IMR-90 (cell line): ENCODE measurements around the gene GAPT. TPM values are rescaled to one million over a fixed set of nuclear protein-coding genes. Genes with fewer than 3 reads are reported as not detected.

Experiments used
- ATAC-seq: fragments of 200-7000 bp; cut with Tn5 transposase; 2 replicates; pipeline ENCODE4 v1.9.1; 2020; ENCODE audit warnings: low read depth, mild to moderate bottlenecking, moderate library complexity
- BruUV-seq: library from RNA; stranded (reverse); fragments of 400-500 nt; replicated peaks from 2 replicates; lab custom pipeline; 2021; lab: Mats Ljungman, UMichigan
- CTCF ChIA-PET: fragments of 300-600 bp; formaldehyde crosslinking; extraction: SDS; loops from one replicate; lab custom pipeline; 2021; ENCODE audit warnings: antibody characterized with exemption; lab: Yijun Ruan, JAX
- POLR2A ChIA-PET: fragments of 300-600 bp; sonication (Branson Sonifier 250); formaldehyde crosslinking; loops from one replicate; lab custom pipeline; 2022; ENCODE audit warnings: antibody characterized with exemption; ENCODE audit not compliant: unreplicated experiment; lab: Charles Lee
- DNase-seq: peaks from one replicate; pipeline ENCODE4 v3.0.0; 2013
- H2AFZ ChIP-seq: replicated peaks from 2 replicates; pipeline ENCODE3; 2013; ENCODE audit warnings: low read length, mild to moderate bottlenecking; ENCODE audit not compliant: poor library complexity
- H2AK5ac ChIP-seq: 2 replicates; pipeline ENCODE4 v1.6.1; 2013; ENCODE audit warnings: low read depth, low read length, inconsistent platforms
- H2AK9ac ChIP-seq: replicated peaks from 2 replicates; pipeline ENCODE3; 2013; ENCODE audit warnings: mild to moderate bottlenecking, low read depth, low read length, moderate library complexity; ENCODE audit not compliant: poor library complexity
- H2BK120ac ChIP-seq: 2 replicates; pipeline ENCODE4 v1.6.1; 2013; ENCODE audit warnings: low read depth, low read length, inconsistent platforms
- H2BK15ac ChIP-seq: 3 replicates; pipeline ENCODE4 v1.6.1; 2013; ENCODE audit warnings: low read depth, low read length, inconsistent platforms
- H2BK20ac ChIP-seq: 2 replicates; pipeline ENCODE4 v1.6.1; 2013; ENCODE audit warnings: low read depth, mild to moderate bottlenecking, inconsistent platforms, low read length, moderate library complexity
- H2BK5ac ChIP-seq: 2 replicates; pipeline ENCODE4 v1.6.1; 2013; ENCODE audit warnings: mild to moderate bottlenecking, low read depth, low read length, inconsistent platforms; ENCODE audit not compliant: poor library complexity, severe bottlenecking
- H3K14ac ChIP-seq: replicated peaks from 2 replicates; pipeline ENCODE4 v1.6.1; 2013; ENCODE audit warnings: low read depth, low read length, inconsistent platforms
- H3K18ac ChIP-seq: 2 replicates; pipeline ENCODE4 v1.6.1; 2013; ENCODE audit warnings: low read depth, low read length, control low read depth
- H3K23ac ChIP-seq: 2 replicates; pipeline ENCODE4 v1.6.1; 2013; ENCODE audit warnings: low read depth, low read length, inconsistent platforms
- H3K27ac ChIP-seq: 2 replicates; pipeline ENCODE4 v1.5.1; 2013; ENCODE audit warnings: mild to moderate bottlenecking, control low read depth, low read length; ENCODE audit not compliant: insufficient read depth
- H3K27me3 ChIP-seq: 2 replicates; pipeline ENCODE4 v1.6.1; 2013; ENCODE audit warnings: low read length; ENCODE audit not compliant: control insufficient read depth, insufficient read depth
- H3K36me3 ChIP-seq: 2 replicates; pipeline ENCODE4 v1.6.1; 2013; ENCODE audit warnings: low read length, mixed read lengths; ENCODE audit not compliant: control insufficient read depth, insufficient read depth
- H3K4ac ChIP-seq: 2 replicates; pipeline ENCODE4 v1.6.1; 2013; ENCODE audit warnings: low read depth, low read length, inconsistent platforms
- H3K4me1 ChIP-seq: 2 replicates; pipeline ENCODE4 v1.6.1; 2013; ENCODE audit warnings: low read length, mixed read lengths; ENCODE audit not compliant: control insufficient read depth, insufficient read depth
- H3K4me2 ChIP-seq: 2 replicates; pipeline ENCODE4 v1.6.1; 2013; ENCODE audit warnings: low read depth, mild to moderate bottlenecking, control low read depth, low read length, moderate library complexity
- H3K4me3 ChIP-seq: 2 replicates; pipeline ENCODE4 v1.5.1; 2013; ENCODE audit warnings: low read depth, mild to moderate bottlenecking, control low read depth, low read length, moderate library complexity; ENCODE audit not compliant: insufficient read depth
- H3K56ac ChIP-seq: 2 replicates; pipeline ENCODE4 v1.6.1; 2013; ENCODE audit warnings: low read length, inconsistent platforms; ENCODE audit not compliant: insufficient read depth; ENCODE audit errors: extremely low read depth
- H3K79me1 ChIP-seq, 2 experiments: 2 replicates each; pipeline ENCODE4 v1.6.1; 2013; ENCODE audit warnings: low read length in 2 of 2, inconsistent platforms in 1 of 2, low read depth in 1 of 2
- H3K9ac ChIP-seq: 2 replicates; pipeline ENCODE4 v1.6.1; 2013; ENCODE audit warnings: low read depth, low read length, control low read depth
- H3K9me1 ChIP-seq: 2 replicates; pipeline ENCODE4 v1.6.1; 2013; ENCODE audit warnings: low read length, inconsistent platforms; ENCODE audit not compliant: insufficient read depth
- H3K9me3 ChIP-seq: 2 replicates; pipeline ENCODE4 v1.6.1; 2013; ENCODE audit warnings: low read length; ENCODE audit not compliant: control insufficient read depth, insufficient read depth
- H4K20me1 ChIP-seq: 2 replicates; pipeline ENCODE4 v1.6.1; 2013; ENCODE audit warnings: low read length, inconsistent platforms; ENCODE audit not compliant: insufficient read depth
- H4K5ac ChIP-seq: 2 replicates; pipeline ENCODE4 v1.6.1; 2013; ENCODE audit warnings: mild to moderate bottlenecking, low read depth, low read length, control low read depth
- H4K8ac ChIP-seq, 2 experiments: 2 replicates each; pipeline ENCODE4 v1.6.1; 2013; ENCODE audit warnings: low read depth in 2 of 2, low read length in 2 of 2, control low read depth in 1 of 2, inconsistent platforms in 1 of 2
- H4K91ac ChIP-seq: 2 replicates; pipeline ENCODE4 v1.6.1; 2013; ENCODE audit warnings: low read depth, low read length, inconsistent platforms; ENCODE audit not compliant: insufficient read depth
- BHLHE40 ChIP-seq: fragments of 150-350 bp; IDR thresholded peaks from 2 replicates; pipeline ENCODE4 v1.6.1; 2016; ENCODE audit warnings: mild to moderate bottlenecking, low read depth, low read length
- CEBPB ChIP-seq: IDR thresholded peaks from 2 replicates; pipeline ENCODE4 v1.6.1; 2012; ENCODE audit warnings: low read depth, low read length, improper control_type of control experiment
- CHD1 ChIP-seq: IDR thresholded peaks from 2 replicates; pipeline ENCODE4 v1.6.1; 2012; ENCODE audit warnings: low read depth, low read length, improper control_type of control experiment
- CTCF ChIP-seq: conservative IDR thresholded peaks from 2 replicates; pipeline ENCODE4 v1.5.1; 2012; ENCODE audit warnings: mild to moderate bottlenecking, low read depth, low read length, improper control_type of control experiment
- ELK1 ChIP-seq: fragments of 150-350 bp; IDR thresholded peaks from 2 replicates; pipeline ENCODE4 v1.6.1; 2016; ENCODE audit warnings: low read depth, mild to moderate bottlenecking, low read length, moderate library complexity, borderline replicate concordance
- FOS ChIP-seq: fragments of 150-350 bp; IDR thresholded peaks from 2 replicates; pipeline ENCODE4 v1.6.1; 2016; ENCODE audit warnings: low read depth, low read length
- MAFK ChIP-seq: IDR thresholded peaks from 2 replicates; pipeline ENCODE4 v1.6.1; 2012; ENCODE audit warnings: low read depth, low read length, improper control_type of control experiment
- MAZ ChIP-seq: IDR thresholded peaks from 2 replicates; pipeline ENCODE4 v1.6.1; 2012; ENCODE audit warnings: low read depth, mild to moderate bottlenecking, low read length, improper control_type of control experiment, moderate library complexity, borderline replicate concordance
- MXI1 ChIP-seq: IDR thresholded peaks from 2 replicates; pipeline ENCODE4 v1.6.1; 2012; ENCODE audit warnings: low read depth, mild to moderate bottlenecking, low read length, moderate library complexity, borderline replicate concordance
- NFE2L2 ChIP-seq: fragments of 150-350 bp; IDR thresholded peaks from 2 replicates; pipeline ENCODE4 v1.6.1; 2016; ENCODE audit warnings: low read depth, mild to moderate bottlenecking, low read length
- POLR2A ChIP-seq: IDR thresholded peaks from 2 replicates; pipeline ENCODE4 v1.6.1; 2012; ENCODE audit warnings: mild to moderate bottlenecking, low read depth, low read length
- RAD21 ChIP-seq: IDR thresholded peaks from 2 replicates; pipeline ENCODE4 v1.6.1; 2012; ENCODE audit warnings: low read length, improper control_type of control experiment
- RCOR1 ChIP-seq: IDR thresholded peaks from 2 replicates; pipeline ENCODE4 v1.6.1; 2012; ENCODE audit warnings: mild to moderate bottlenecking, low read length, improper control_type of control experiment; ENCODE audit not compliant: insufficient replicate concordance
- RFX5 ChIP-seq: IDR thresholded peaks from 2 replicates; pipeline ENCODE4 v1.8.0; 2012; ENCODE audit warnings: low read depth, mild to moderate bottlenecking, low read length, moderate library complexity
- SMC3 ChIP-seq: fragments of 150-350 bp; IDR thresholded peaks from 2 replicates; pipeline ENCODE4 v1.6.1; 2016; ENCODE audit warnings: low read depth, mild to moderate bottlenecking, antibody characterized with exemption, low read length, moderate library complexity
- USF2 ChIP-seq: fragments of 150-350 bp; IDR thresholded peaks from 2 replicates; pipeline ENCODE4 v1.6.1; 2017; ENCODE audit warnings: mild to moderate bottlenecking, antibody characterized with exemption, low read length, low read depth
- dilution Hi-C: fragments of 300-500 bp; cut with HindIII; formaldehyde crosslinking; loops from one replicate; pipeline ENCODE4 v1.14.3; 2018; ENCODE audit warnings: low sequenced_read_pairs; ENCODE audit not compliant: unreplicated experiment
- in situ Hi-C: fragments of 300-500 bp; cut with MboI; formaldehyde crosslinking; loops from 3 replicates; pipeline ENCODE4 v1.14.3; 2019; ENCODE audit warnings: low sequenced_read_pairs, inconsistent platforms, mixed read lengths
- intact Hi-C: fragments of 100-400 bp; cut with micrococcal nuclease; formaldehyde crosslinking; loops from 2 replicates; pipeline ENCODE4 v1.10.0; 2022
- polyA plus RNA-seq, 3 experiments: library from polyadenylated mRNA; depleted of rRNA; stranded (reverse); fragments of >200 nt; gene quantifications; 2 replicates each; pipeline ENCODE4 v1.2.3, GENCODE V29; 2012; ENCODE audit warnings: low replicate concordance in 1 of 3
- total RNA-seq: library from RNA; depleted of rRNA; stranded (reverse); fragments of >200 nt; gene quantifications from 2 replicates; pipeline ENCODE4 v1.2.3, GENCODE V29; 2012

The GAPT gene
- total and polyA plus RNA-seq, 2 of the 4 experiments (the other 2 are of a cell fraction) = not detected

GRCh38 chr5:58545912-58546311 lies 54.7 kb downstream of the GAPT start:
- Histone ChIP-seq H3K14ac (no peak overlapping the region), H2BK5ac (no peak overlapping the region), H4K5ac (no peak overlapping the region), H3K79me1 (no peaks in the 10 kb centered on the region), H4K91ac (no peak overlapping the region), H3K27me3 (no peaks in the 10 kb centered on the region), H2BK120ac (no peak overlapping the region), H3K27ac (no peak overlapping the region), H2AK9ac (no peak overlapping the region), H3K9me1 (no peaks in the 10 kb centered on the region), H3K4me2 (no peak overlapping the region), H2BK15ac (no peak overlapping the region), H3K9me3 (no peaks in the 10 kb centered on the region; the same call in 1 of the 2 replicates), H2AK5ac (no peak overlapping the region), H2AFZ (no peak overlapping the region), H3K4me3 (no peak overlapping the region), H3K18ac (no peak overlapping the region), H3K23ac (no peak overlapping the region), H2BK20ac (no peak overlapping the region), H3K36me3 (no peaks in the 10 kb centered on the region), H3K56ac (no peak overlapping the region), H3K4me1 (no peaks in the 10 kb centered on the region), H4K20me1 (no peaks in the 10 kb centered on the region), H3K9ac (no peak overlapping the region), H4K8ac (no peak overlapping the region), H3K4ac (no peak overlapping the region)
- POLR2A ChIA-PET = no interaction called here
- intact Hi-C loops (no loop called here), dilution Hi-C loops (no loop called here), in situ Hi-C loops (no loop called here)
- no peak for TF ChIP-seq ELK1
- TF ChIP-seq MAFK = no peak
- TF ChIP-seq POLR2A = no peak
- TF ChIP-seq CEBPB = no peak
- no peak for TF ChIP-seq RAD21
- no peak for TF ChIP-seq SMC3
- no peak for TF ChIP-seq FOS
- no peak for TF ChIP-seq BHLHE40
- TF ChIP-seq CHD1 = no peak
- TF ChIP-seq USF2 = no peak
- TF ChIP-seq MAZ = no peak
- TF ChIP-seq RFX5 = no peak
- TF ChIP-seq NFE2L2 = no peak
- TF ChIP-seq RCOR1 = no peak
- no peak for TF ChIP-seq MXI1
- no peak for TF ChIP-seq CTCF
- no TSS peak for BruUV-seq
- DNase-seq (no peak), ATAC-seq (no peak)
- CTCF ChIA-PET = no interaction called here
